ENCODE data around the gene CDX1. TPM values are rescaled to one million over a fixed set of nuclear protein-coding genes. Genes with fewer than 3 reads are reported as not detected.

The CDX1 gene
- total RNA-seq, 1 experiment from 2014 or later: not detected

DNA sequence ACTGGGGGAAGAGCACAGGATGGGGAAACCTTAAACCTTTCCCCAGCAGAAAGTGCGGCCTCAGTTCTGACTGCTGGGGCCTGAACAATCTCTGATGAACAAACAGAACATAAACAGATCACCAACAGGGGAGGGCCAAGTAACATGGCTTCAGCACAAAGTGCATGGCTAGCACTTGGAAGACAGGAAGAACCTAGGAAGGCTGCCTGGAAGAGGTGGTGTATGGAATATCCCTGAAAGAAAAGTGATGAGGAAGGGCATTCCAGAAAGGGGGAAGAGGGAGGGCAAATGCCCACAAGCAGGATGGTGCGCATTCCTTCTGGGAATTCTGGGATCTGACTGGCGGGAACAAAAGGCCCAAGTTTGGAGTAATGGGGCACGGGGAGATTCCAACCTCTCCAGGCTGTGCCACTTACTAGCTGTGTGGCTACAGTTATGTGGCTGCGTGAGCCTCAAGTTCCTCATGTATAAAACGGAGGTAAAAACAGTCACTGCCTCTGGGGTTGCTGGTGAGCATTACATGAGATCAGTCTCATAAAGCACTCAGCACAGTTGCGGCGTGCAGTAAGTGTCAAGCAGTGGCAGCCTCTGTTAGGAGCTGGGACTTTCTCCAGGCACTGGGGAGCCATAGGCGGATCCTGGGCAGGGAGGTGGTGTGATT, 12.5 kb upstream of the CDX1 start:
- Histone ChIP-seq H3K4me1 (ENCODE audit: insufficient read depth, low read length) (no peaks in the 10 kb centered on the region), H3K9me3 (ENCODE audit: low read length) (no peaks in the 10 kb centered on the region), H3K4me2 (ENCODE audit: low read length) (no peak overlapping the region), H3K79me2 (ENCODE audit: low read length) (no peaks in the 10 kb centered on the region), H3K4me3 (ENCODE audit: low read length) (no peak overlapping the region), H2AFZ (ENCODE audit: low read length) (no peak overlapping the region), H3K36me3 (ENCODE audit: low read depth, low read length) (no peaks in the 10 kb centered on the region), H4K20me1 (ENCODE audit: low read length) (no peaks in the 10 kb centered on the region), H3K9me2 (replicated peaks; ENCODE audit: low read length) (no peaks in the 10 kb centered on the region), H3F3A (ENCODE audit: low read length, unreplicated experiment) (no peaks in the 10 kb centered on the region), H3K27ac (ENCODE audit: low read length) (no peak overlapping the region), H3K9ac (ENCODE audit: low read length) (no peak overlapping the region), H3K27me3 (ENCODE audit: low read length) (no peaks in the 10 kb centered on the region)
- intact Hi-C loops (cut with micrococcal nuclease): no loop called here
- CTCF ChIA-PET: no interaction called here
- TF ChIP-seq CTCF (conservative IDR thresholded peaks at IDR 0.05; ENCODE audit: low read depth, low read length) (no peak), EZH2 (IDR thresholded peaks at IDR 0.05; ENCODE audit: low read length, unreplicated experiment) (no peak), EZH2phosphoT487 (IDR thresholded peaks at IDR 0.05; ENCODE audit: borderline replicate concordance, low read length) (no peak)
- peak; percentile 50 for ATAC-seq
- POLR2A ChIA-PET (ENCODE audit: unreplicated experiment): no interaction called here
- DNase-seq: no peak
- BruUV-seq (replicated peaks): no TSS peak

DNA sequence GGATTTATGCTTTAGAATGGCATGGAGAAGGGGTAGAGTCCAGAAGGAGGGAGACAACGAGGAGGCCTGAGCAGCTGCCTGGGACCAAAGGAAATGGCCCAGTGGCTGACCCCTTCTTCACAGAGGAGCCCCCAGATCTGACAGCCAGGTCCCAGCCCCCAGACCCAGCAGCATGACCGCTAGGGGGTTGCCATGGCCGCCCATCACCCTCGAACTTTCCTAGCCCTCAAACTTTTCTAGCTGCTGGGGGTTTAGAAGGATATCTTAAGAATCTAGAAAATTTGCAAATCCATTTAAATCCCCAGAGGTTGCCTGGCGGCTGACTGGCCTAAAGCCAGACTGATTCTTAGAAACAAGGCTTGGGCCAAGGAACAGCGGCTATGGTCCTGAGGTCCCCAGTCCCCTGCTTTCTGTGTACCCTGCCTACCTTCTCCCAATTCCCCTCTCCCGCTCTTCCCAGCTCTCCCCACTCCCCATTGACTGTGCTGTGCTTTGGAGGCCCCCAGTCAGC, 11.9 kb upstream of the CDX1 start:
- Histone ChIP-seq H3K9ac (ENCODE audit: low read length) (no peak overlapping the region), H3K27me3 (ENCODE audit: low read length) (no peaks in the 10 kb centered on the region), H3F3A (ENCODE audit: low read length, unreplicated experiment) (no peaks in the 10 kb centered on the region), H3K36me3 (ENCODE audit: low read depth, low read length) (no peaks in the 10 kb centered on the region), H3K4me3 (ENCODE audit: low read length) (no peak overlapping the region), H4K20me1 (ENCODE audit: low read length) (no peaks in the 10 kb centered on the region), H3K9me3 (ENCODE audit: low read length) (no peaks in the 10 kb centered on the region), H3K27ac (ENCODE audit: low read length) (no peak overlapping the region), H3K4me1 (ENCODE audit: insufficient read depth, low read length) (no peaks in the 10 kb centered on the region), H3K79me2 (ENCODE audit: low read length) (no peaks in the 10 kb centered on the region), H3K4me2 (ENCODE audit: low read length) (no peak overlapping the region), H3K9me2 (replicated peaks; ENCODE audit: low read length) (no peaks in the 10 kb centered on the region), H2AFZ (ENCODE audit: low read length) (no peak overlapping the region)
- POLR2A ChIA-PET (ENCODE audit: unreplicated experiment): no interaction called here
- ATAC-seq (no peak), DNase-seq (no peak)
- CTCF ChIA-PET: no interaction called here
- BruUV-seq (replicated peaks): no TSS peak
- intact Hi-C loops (cut with micrococcal nuclease): no loop called here
- no peak for TF ChIP-seq EZH2phosphoT487 (IDR thresholded peaks at IDR 0.05; ENCODE audit: borderline replicate concordance, low read length)
- TF ChIP-seq EZH2 (IDR thresholded peaks at IDR 0.05; ENCODE audit: low read length, unreplicated experiment): no peak
- no peak for TF ChIP-seq CTCF (conservative IDR thresholded peaks at IDR 0.05; ENCODE audit: low read depth, low read length)

DNA sequence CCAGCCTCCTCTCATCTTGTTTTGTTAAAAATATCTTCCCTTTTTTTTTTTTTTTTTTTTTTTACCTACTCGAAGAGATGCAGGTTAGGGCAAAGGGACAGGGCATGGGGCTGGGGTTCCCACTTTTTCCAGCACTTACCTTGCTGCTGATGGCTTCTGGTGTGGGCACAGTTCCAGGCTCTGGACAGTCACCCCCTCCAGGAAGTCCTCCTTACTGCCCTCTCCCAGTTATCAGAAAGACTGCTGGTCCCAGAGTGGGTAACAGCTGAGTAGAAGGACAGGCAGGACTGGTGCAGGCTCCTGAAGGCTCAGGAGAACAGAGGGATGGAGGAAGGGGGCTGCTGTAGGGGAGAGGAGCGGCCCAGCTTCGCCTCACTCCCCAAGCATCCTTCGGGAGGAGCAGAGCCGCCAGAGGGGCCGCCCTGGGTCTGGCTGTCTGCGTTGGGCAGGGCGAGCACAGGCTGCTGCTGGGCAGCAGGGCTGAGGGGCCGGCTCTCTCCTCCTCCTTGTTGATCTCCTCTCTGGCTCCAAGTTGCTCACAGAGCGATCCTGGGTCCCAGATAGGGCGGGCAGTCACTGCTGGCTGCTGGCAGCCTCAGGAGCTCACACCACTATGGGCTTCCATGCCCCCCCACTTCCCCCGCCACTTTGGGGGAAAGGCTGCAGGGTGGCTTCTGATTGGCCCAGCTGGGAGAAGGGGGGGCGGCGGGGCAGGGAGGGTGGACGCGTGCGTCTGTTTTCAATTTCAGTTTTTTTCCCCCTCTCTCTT, 11.1 kb upstream of the CDX1 start, which contains the start of gene PDGFRB:
Gene PDGFRB (minus strand): TSS at position 588 of the 769 bp plus-strand sequence. CDS start 18,798 bp downstream, outside the sequence.
- H3K36me3 ChIP-seq (ENCODE audit: low read depth, low read length): no peaks in the 10 kb centered on the region
- no peak within 1 kb of the TSS for H3K27ac ChIP-seq (ENCODE audit: low read length)
- TF ChIP-seq EZH2phosphoT487 (IDR thresholded peaks at IDR 0.05; ENCODE audit: borderline replicate concordance, low read length): no peak
- TF ChIP-seq CTCF (conservative IDR thresholded peaks at IDR 0.05; ENCODE audit: low read depth, low read length): no peak
- no peak for TF ChIP-seq EZH2 (IDR thresholded peaks at IDR 0.05; ENCODE audit: low read length, unreplicated experiment)
- no peaks in the 10 kb centered on the region for H3K9me3 ChIP-seq (ENCODE audit: low read length)
- no peak within 1 kb of the TSS for H2AFZ ChIP-seq (ENCODE audit: low read length)
- H4K20me1 ChIP-seq (ENCODE audit: low read length): no peaks in the 10 kb centered on the region
- H3K9ac ChIP-seq (ENCODE audit: low read length): no peak within 1 kb of the TSS
- H3F3A ChIP-seq (ENCODE audit: low read length, unreplicated experiment): no peaks in the 10 kb centered on the region
- ChIA-PET POLR2A (ENCODE audit: unreplicated experiment) (no interaction called here), CTCF (no interaction called here)
- BruUV-seq (replicated peaks): no TSS peak
- DNase-seq: no peak
- H3K4me3 ChIP-seq (ENCODE audit: low read length): no peak within 1 kb of the TSS
- no peak for ATAC-seq
- no peaks in the 10 kb centered on the region for H3K9me2 ChIP-seq (replicated peaks; ENCODE audit: low read length)
- no peaks in the 10 kb centered on the region for H3K27me3 ChIP-seq (ENCODE audit: low read length)
- H3K79me2 ChIP-seq (ENCODE audit: low read length): no peaks in the 10 kb centered on the region
- intact Hi-C loops (cut with micrococcal nuclease): no loop called here
- no peak within 1 kb of the TSS for H3K4me2 ChIP-seq (ENCODE audit: low read length)
- no peaks in the 10 kb centered on the region for H3K4me1 ChIP-seq (ENCODE audit: insufficient read depth, low read length)
